Measurements from ENCODE around the gene OSBPL10.

- TF ChIP-seq ARNT (IDR thresholded peaks at IDR 0.05) (no peak), ELF4 (IDR thresholded peaks at IDR 0.05) (no peak), PKNOX1 (IDR thresholded peaks at IDR 0.05) (no peak), BHLHE40 (IDR thresholded peaks at IDR 0.05; ENCODE audit: borderline replicate concordance) (no peak), FOXA1 (IDR thresholded peaks at IDR 0.05) (no peak), HDGF (IDR thresholded peaks at IDR 0.05; ENCODE audit: borderline replicate concordance) (no peak), NFRKB (IDR thresholded peaks at IDR 0.05) (no peak), L3MBTL2 (conservative IDR thresholded peaks at IDR 0.05) (no peak), SUZ12 (IDR thresholded peaks at IDR 0.05) (no peak), ZNF384 (IDR thresholded peaks at IDR 0.05) (no peak), FOXM1 (IDR thresholded peaks at IDR 0.05; ENCODE audit: borderline replicate concordance) (no peak), FOXK2 (IDR thresholded peaks at IDR 0.05) (no peak)
Measured at GRCh38 chr3:31890742-31891469, 90.2 kb downstream of the OSBPL10 start.

Data from HEK293T (cell line).